ENCODE measurements around the gene MT1A. TPM values are rescaled to one million over a fixed set of nuclear protein-coding genes. Genes with fewer than 3 reads are reported as not detected.

The MT1A gene
- total RNA-seq, 1 donor, result not detected

DNA sequence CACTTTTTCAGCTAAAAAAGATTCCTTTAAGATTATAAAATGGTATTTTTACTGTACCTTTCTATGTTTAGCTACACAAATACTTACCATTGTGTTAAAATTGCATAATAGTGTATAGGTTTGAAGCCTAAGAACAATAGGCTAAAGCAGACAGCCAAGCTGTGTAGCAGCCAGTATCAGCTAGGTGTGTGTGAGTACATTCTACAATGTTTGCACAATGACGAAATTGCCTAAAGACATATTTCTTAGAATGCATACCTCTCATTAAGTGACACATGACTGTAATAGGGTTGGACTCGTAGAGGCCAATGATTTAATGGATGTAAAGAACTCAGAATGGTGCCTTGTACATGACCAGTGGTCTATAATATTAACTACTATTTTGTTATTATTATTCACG is 11.4 kb downstream of the MT1A start:
- no peak for DNase-seq (ENCODE audit: insufficient read length, low spot score, missing footprints)
- H3K36me3 ChIP-seq (ENCODE audit: insufficient read depth, low read length), result no peaks in the 10 kb centered on the region
- TF ChIP-seq CTCF (IDR thresholded peaks at IDR 0.05; ENCODE audit: extremely low read depth, low read depth, low read length), result no peak
- no peak overlapping the region for H2AFZ ChIP-seq (ENCODE audit: low read length)
- H3K79me2 ChIP-seq (ENCODE audit: insufficient read depth, low read length), result no peaks in the 10 kb centered on the region
- H3K4me2 ChIP-seq (ENCODE audit: insufficient read depth, low read length), result no peak overlapping the region
- peaks cover 54% of the 10 kb centered on the region for H3K27me3 ChIP-seq (ENCODE audit: insufficient read depth, low read length)
- H3K9me3 ChIP-seq (ENCODE audit: low read depth, low read length), result no peaks in the 10 kb centered on the region
- no peak overlapping the region for H3K4me3 ChIP-seq (ENCODE audit: insufficient read depth, low read length)
- no peak overlapping the region for H3K27ac ChIP-seq (ENCODE audit: low read depth, low read length)
- no peaks in the 10 kb centered on the region for H3K4me1 ChIP-seq (ENCODE audit: insufficient read depth, low read length)
- no peaks in the 10 kb centered on the region for H4K20me1 ChIP-seq (ENCODE audit: insufficient read depth, low read length)

GRCh38 chr16:56651586-56651985 is 13.1 kb downstream of the MT1A start, which contains the start of gene MT1B:
TSS of gene MT1B (plus strand) at chr16:56651886. CDS start at chr16:56651954, 68 bp downstream.
- Histone ChIP-seq H3K4me1 (ENCODE audit: insufficient read depth, low read length) (no peaks in the 10 kb centered on the region), H3K27me3 (ENCODE audit: insufficient read depth, low read length) (peaks cover 44% of the 10 kb centered on the region), H3K36me3 (ENCODE audit: insufficient read depth, low read length) (no peaks in the 10 kb centered on the region), H3K9me3 (ENCODE audit: low read depth, low read length) (no peaks in the 10 kb centered on the region), H3K79me2 (ENCODE audit: insufficient read depth, low read length) (no peaks in the 10 kb centered on the region), H3K27ac (ENCODE audit: low read depth, low read length) (no peak within 1 kb of the TSS), H3K4me2 (ENCODE audit: insufficient read depth, low read length) (no peak within 1 kb of the TSS), H3K4me3 (ENCODE audit: insufficient read depth, low read length) (no peak within 1 kb of the TSS), H2AFZ (ENCODE audit: low read length) (no peak within 1 kb of the TSS), H4K20me1 (ENCODE audit: insufficient read depth, low read length) (no peaks in the 10 kb centered on the region)
- no peak for DNase-seq (ENCODE audit: insufficient read length, low spot score, missing footprints)
- TF ChIP-seq CTCF (IDR thresholded peaks at IDR 0.05; ENCODE audit: extremely low read depth, low read depth, low read length), result no peak

DNA sequence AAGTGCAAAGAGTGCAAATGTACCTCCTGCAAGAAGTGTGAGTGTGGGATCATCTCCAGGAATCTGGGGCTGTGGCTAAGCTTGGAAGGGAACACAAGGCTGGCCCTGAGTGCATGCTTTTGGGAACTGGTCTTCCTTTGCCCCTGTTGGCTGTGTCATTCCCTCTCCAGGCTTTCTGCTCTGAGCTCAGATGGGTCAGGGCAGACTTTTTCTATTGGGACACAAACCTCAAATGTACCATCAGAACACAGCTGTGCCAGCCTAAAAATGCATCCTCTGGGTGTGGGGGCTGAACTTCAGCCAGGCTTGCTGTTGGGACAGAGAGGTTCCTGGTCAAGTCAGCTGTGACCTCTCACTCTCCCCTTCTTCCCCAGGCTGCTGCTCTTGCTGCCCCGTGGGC is 14.1 kb downstream of the MT1A start:
- H3K4me1 ChIP-seq (ENCODE audit: insufficient read depth, low read length), result peaks cover under 1% of the 10 kb centered on the region
- H3K4me3 ChIP-seq (ENCODE audit: insufficient read depth, low read length), result no peak overlapping the region
- H3K79me2 ChIP-seq (ENCODE audit: insufficient read depth, low read length), result no peaks in the 10 kb centered on the region
- no peak for DNase-seq (ENCODE audit: insufficient read length, low spot score, missing footprints)
- H3K27me3 ChIP-seq (ENCODE audit: insufficient read depth, low read length), result peaks cover 35% of the 10 kb centered on the region
- H4K20me1 ChIP-seq (ENCODE audit: insufficient read depth, low read length), result no peaks in the 10 kb centered on the region
- no peaks in the 10 kb centered on the region for H3K9me3 ChIP-seq (ENCODE audit: low read depth, low read length)
- H3K27ac ChIP-seq (ENCODE audit: low read depth, low read length), result no peak overlapping the region
- no peak overlapping the region for H3K4me2 ChIP-seq (ENCODE audit: insufficient read depth, low read length)
- H2AFZ ChIP-seq (ENCODE audit: low read length), result no peak overlapping the region
- H3K36me3 ChIP-seq (ENCODE audit: insufficient read depth, low read length), result no peaks in the 10 kb centered on the region
- TF ChIP-seq CTCF (IDR thresholded peaks at IDR 0.05; ENCODE audit: extremely low read depth, low read depth, low read length), result no peak

- H3K9me3 ChIP-seq (ENCODE audit: low read depth, low read length), result no peaks in the 10 kb centered on the region
- no peak overlapping the region for H3K4me2 ChIP-seq (ENCODE audit: insufficient read depth, low read length)
- H3K36me3 ChIP-seq (ENCODE audit: insufficient read depth, low read length), result no peaks in the 10 kb centered on the region
- no peak overlapping the region for H2AFZ ChIP-seq (ENCODE audit: low read length)
- no peaks in the 10 kb centered on the region for H3K79me2 ChIP-seq (ENCODE audit: insufficient read depth, low read length)
- peaks cover 35% of the 10 kb centered on the region for H3K27me3 ChIP-seq (ENCODE audit: insufficient read depth, low read length)
- TF ChIP-seq CTCF (IDR thresholded peaks at IDR 0.05; ENCODE audit: extremely low read depth, low read depth, low read length), result no peak
- no peak for DNase-seq (ENCODE audit: insufficient read length, low spot score, missing footprints)
- peaks cover 7% of the 10 kb centered on the region for H3K4me1 ChIP-seq (ENCODE audit: insufficient read depth, low read length)
- H4K20me1 ChIP-seq (ENCODE audit: insufficient read depth, low read length), result no peaks in the 10 kb centered on the region
- H3K27ac ChIP-seq (ENCODE audit: low read depth, low read length), result no peak overlapping the region
- H3K4me3 ChIP-seq (ENCODE audit: insufficient read depth, low read length), result no peak overlapping the region
Observed at GRCh38 chr16:56653218-56653617, 14.8 kb downstream of the MT1A start.

All from osteoblast (primary cell).